Endodermal cell (in vitro differentiated cells): ENCODE results near the gene MGAT5B. TPM values are rescaled to one million over a fixed set of nuclear protein-coding genes. Genes with fewer than 3 reads are reported as not detected.

Source experiments
- DNase-seq: peaks from one replicate; pipeline ENCODE4 v3.0.0-alpha.2; 2017
- H3K27ac ChIP-seq: 2 replicates; pipeline ENCODE4 v1.5.1; 2013; ENCODE audit warnings: mild to moderate bottlenecking, low read depth, low read length, moderate library complexity
- H3K27me3 ChIP-seq: 2 replicates; pipeline ENCODE4 v1.6.1; 2013; ENCODE audit warnings: mild to moderate bottlenecking, low read length, moderate library complexity; ENCODE audit not compliant: insufficient read depth, control insufficient read depth, poor library complexity, severe bottlenecking
- H3K36me3 ChIP-seq: 2 replicates; pipeline ENCODE4 v1.7.0; 2013; ENCODE audit warnings: mild to moderate bottlenecking, low read length, moderate library complexity; ENCODE audit not compliant: control insufficient read depth, insufficient read depth
- H3K4me1 ChIP-seq: one replicate; pipeline ENCODE4 v1.7.0; 2013; ENCODE audit warnings: low read length; ENCODE audit not compliant: control insufficient read depth, insufficient read depth
- H3K4me3 ChIP-seq: 2 replicates; pipeline ENCODE4 v1.5.1; 2013; ENCODE audit warnings: mild to moderate bottlenecking, low read length, moderate library complexity
- H3K9ac ChIP-seq: 2 replicates; pipeline ENCODE4 v1.6.1; 2013; ENCODE audit warnings: mild to moderate bottlenecking, low read length, moderate library complexity; ENCODE audit not compliant: poor library complexity, severe bottlenecking; ENCODE audit errors: extremely low read depth
- H3K9me3 ChIP-seq: 2 replicates; pipeline ENCODE4 v1.6.1; 2013; ENCODE audit warnings: mild to moderate bottlenecking, low read length, moderate library complexity; ENCODE audit not compliant: control insufficient read depth
- H3K27ac Mint-ChIP-seq: 2 replicates; pipeline ENCODE4 v1.8.0; 2020; ENCODE audit warnings: mixed read lengths
- H3K27me3 Mint-ChIP-seq: 2 replicates; pipeline ENCODE4 v1.8.0; 2021; ENCODE audit warnings: mild to moderate bottlenecking, mixed read lengths; ENCODE audit not compliant: insufficient read depth
- H3K36me3 Mint-ChIP-seq: 2 replicates; pipeline ENCODE4 v1.8.0; 2020; ENCODE audit warnings: low read depth, mixed read lengths
- H3K4me1 Mint-ChIP-seq: 2 replicates; pipeline ENCODE4 v1.8.0; 2020; ENCODE audit warnings: mixed read lengths
- H3K4me3 Mint-ChIP-seq: 2 replicates; pipeline ENCODE4 v1.8.0; 2020; ENCODE audit warnings: mild to moderate bottlenecking, moderate library complexity, mixed read lengths
- H3K9me3 Mint-ChIP-seq: 2 replicates; pipeline ENCODE4 v1.8.0; 2020; ENCODE audit warnings: mild to moderate bottlenecking, mixed read lengths
- CTCF ChIP-seq: fragments of 200-600 bp; sonication (generic); conservative IDR thresholded peaks from 2 replicates; pipeline ENCODE4 v1.5.0; 2021; ENCODE audit warnings: antibody characterized with exemption, mild to moderate bottlenecking
- WGBS, 2 experiments: methylation state at CpG; one replicate each; pipeline versions ENCODE4 v1.1.5 to v1.1.7; 2013; ENCODE audit warnings: missing lambda C conversion rate in 2 of 2, mixed read lengths in 1 of 2; ENCODE audit not compliant: insufficient coverage in 1 of 2, insufficient read length in 1 of 2; 5-methylcytosine and 5-hydroxymethylcytosine counted together
- total RNA-seq, 2 donors: library from RNA; stranded (reverse); fragmentation: NEBNext Ultra II Directional in 1 of 2; extraction: Animal tissue kit (Norgen Biotek cat#: 25700) in 1 of 2; gene quantifications; 2 replicates in 1 of 2; 3 replicates in 1 of 2; pipeline ENCODE4 v1.2.1, GENCODE V29; 2021

MGAT5B gene
- total RNA-seq, 2 donors from 2014 or later: 2.9 to 3.3 TPM

- TF ChIP-seq CTCF: no peak
- Mint-ChIP-seq H3K27me3 (peaks cover 5% of the 10 kb centered on the region), H3K27ac (no peak overlapping the region), H3K4me1 (no peaks in the 10 kb centered on the region), H3K9me3 (no peaks in the 10 kb centered on the region), H3K36me3 (no peaks in the 10 kb centered on the region), H3K4me3 (no peak overlapping the region)
- no peaks in the 10 kb centered on the region for H3K36me3 ChIP-seq
- no peaks in the 10 kb centered on the region for H3K4me1 ChIP-seq
- no peaks in the 10 kb centered on the region for H3K27me3 ChIP-seq
- H3K9ac ChIP-seq: no peak overlapping the region
- no peak overlapping the region for H3K27ac ChIP-seq
- 88 to 96% methylated on average over 4 to 5 of the region's 5 CpGs for WGBS, 2 experiments
- H3K9me3 ChIP-seq: no peaks in the 10 kb centered on the region
- peak; percentile 48 for DNase-seq
- H3K4me3 ChIP-seq: no peak overlapping the region
Observed at GRCh38 chr17:76989519-76989918, 121.3 kb downstream of the MGAT5B start.

DNA sequence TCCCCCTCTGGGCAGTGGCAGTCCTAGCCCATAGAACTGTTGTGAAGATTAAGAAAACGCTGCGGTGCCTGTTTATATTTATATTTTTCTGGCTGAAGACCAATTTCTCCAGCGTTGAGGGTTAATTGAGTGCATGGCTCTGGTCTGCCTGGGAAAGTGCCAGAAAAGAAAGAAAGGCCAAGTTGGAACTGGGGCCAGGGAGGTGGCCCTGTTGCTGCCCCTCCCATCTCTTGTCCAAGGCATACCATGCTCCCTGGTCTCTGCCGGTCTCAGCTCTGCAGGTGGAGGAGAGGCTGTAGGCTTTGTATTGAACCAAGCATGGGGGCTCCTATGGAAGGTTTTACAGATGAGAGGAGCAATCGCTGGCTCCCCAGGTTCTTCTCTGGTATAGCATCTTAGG is 124.7 kb downstream of the MGAT5B start:
- H3K9ac ChIP-seq: no peak overlapping the region
- no peaks in the 10 kb centered on the region for H3K27me3 ChIP-seq
- no peak for TF ChIP-seq CTCF
- Mint-ChIP-seq H3K4me1 (peaks cover 15% of the 10 kb centered on the region), H3K4me3 (no peak overlapping the region), H3K27me3 (peaks cover 5% of the 10 kb centered on the region), H3K9me3 (no peaks in the 10 kb centered on the region), H3K27ac (no peak overlapping the region), H3K36me3 (no peaks in the 10 kb centered on the region)
- WGBS, 2 experiments: 94 to 100% methylated on average over 1 to 5 of the region's 5 CpGs
- no peaks in the 10 kb centered on the region for H3K36me3 ChIP-seq
- no peak overlapping the region for H3K4me3 ChIP-seq
- DNase-seq: peak; percentile 42
- no peaks in the 10 kb centered on the region for H3K9me3 ChIP-seq
- H3K4me1 ChIP-seq: no peaks in the 10 kb centered on the region
- no peak overlapping the region for H3K27ac ChIP-seq

GRCh38 chr17:76993651-76994050 is 125.4 kb downstream of the MGAT5B start:
- peaks cover 19% of the 10 kb centered on the region for H3K4me1 Mint-ChIP-seq
- peak; percentile 35 for DNase-seq
- no peaks in the 10 kb centered on the region for H3K9me3 Mint-ChIP-seq
- TF ChIP-seq CTCF: no peak
- H3K27me3 ChIP-seq: no peaks in the 10 kb centered on the region
- no peak overlapping the region for H3K9ac ChIP-seq
- H3K4me1 ChIP-seq: no peaks in the 10 kb centered on the region
- no peak overlapping the region for H3K4me3 ChIP-seq
- H3K36me3 ChIP-seq: no peaks in the 10 kb centered on the region
- peaks cover 5% of the 10 kb centered on the region for H3K27me3 Mint-ChIP-seq
- no peaks in the 10 kb centered on the region for H3K36me3 Mint-ChIP-seq
- no peak overlapping the region for H3K27ac Mint-ChIP-seq
- no peak overlapping the region for H3K4me3 Mint-ChIP-seq
- no peaks in the 10 kb centered on the region for H3K9me3 ChIP-seq
- H3K27ac ChIP-seq: peak overlapping the region; percentile 91
- 54 to 62% methylated on average over 4 of the region's 5 CpGs for WGBS, 2 experiments
